Pericardium fibroblast (primary cell): ENCODE data around the gene PCA3. TPM values are rescaled to one million over a fixed set of nuclear protein-coding genes. Genes with fewer than 3 reads are reported as not detected.

Experiments used
- total RNA-seq: library from RNA; depleted of rRNA; stranded (reverse); fragments of >200 nt; gene quantifications from 2 replicates; pipeline ENCODE4 v1.2.3, GENCODE V29; 2015

Gene PCA3
- not detected in 2 replicates for total RNA-seq

GRCh38 chr9:76764138-76764537 is at the start of gene PCA3:
Gene PCA3 (plus strand): TSS chr9:76764438.

Other genes starting within 250 kb of the PCA3 start
- 8.2 and 14.9 TPM in 2 replicates for gene PRUNE2, start 141.7 kb downstream of the PCA3 start, total RNA-seq